ENCODE data around the gene UGT1A6.
"Not testable (repeated sequence)": the region's sequence is repeated elsewhere in the genome, so short reads cannot be mapped to it uniquely, and the experiment has no call there.

UGT1A6 gene

GRCh38 chr2:233692648-233693047, at the start of gene UGT1A6:
TSS of gene UGT1A6 (plus strand) at chr2:233692890. CDS start at chr2:233693005, 115 bp downstream.
- DNase-seq (ENCODE audit: low spot score): no peak

GRCh38 chr2:233643128-233643527, 49.6 kb upstream of the UGT1A6 start:
- DNase-seq (ENCODE audit: low spot score): no peak

DNA sequence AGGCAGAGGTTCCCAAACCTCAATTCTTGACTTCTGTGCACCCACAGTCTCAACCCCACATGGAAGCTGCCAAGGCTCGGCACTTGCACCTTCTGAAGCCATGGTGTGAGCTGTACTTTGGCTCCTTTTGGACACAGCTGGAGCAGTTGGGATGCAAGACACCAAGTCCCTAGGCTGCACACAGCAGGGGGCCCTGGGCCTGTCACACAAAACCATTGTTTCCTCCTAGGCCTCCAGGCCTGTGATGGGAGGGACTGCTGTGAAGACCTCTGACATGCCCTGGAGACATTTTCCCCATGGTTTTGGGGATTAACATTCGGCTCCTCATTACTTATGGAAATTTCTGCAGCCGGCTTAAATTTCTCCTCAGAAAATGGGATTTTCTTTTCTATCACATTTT, 46.7 kb upstream of the UGT1A6 start:
- DNase-seq (ENCODE audit: low spot score): not testable (repeated sequence)

DNA sequence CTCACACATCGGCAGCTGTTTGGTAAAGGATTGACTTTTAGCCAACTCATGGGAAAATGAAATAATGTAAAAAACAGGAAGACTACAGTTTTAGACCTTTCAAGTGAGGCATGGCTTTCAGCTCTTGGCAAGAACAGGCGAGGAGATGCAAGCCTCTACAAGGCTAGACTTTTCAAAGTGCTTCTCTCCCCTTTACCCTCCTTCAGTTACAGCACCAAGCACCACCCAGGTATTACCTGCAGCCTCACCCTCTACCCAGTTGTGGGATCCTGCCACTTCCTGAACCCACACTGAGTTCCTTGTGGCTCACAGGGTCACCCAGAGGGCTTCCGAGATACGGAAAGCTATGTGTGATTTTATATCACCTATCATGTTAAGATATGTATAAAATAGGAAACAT, 41.7 kb upstream of the UGT1A6 start:
- DNase-seq (ENCODE audit: low spot score): no peak

DNA sequence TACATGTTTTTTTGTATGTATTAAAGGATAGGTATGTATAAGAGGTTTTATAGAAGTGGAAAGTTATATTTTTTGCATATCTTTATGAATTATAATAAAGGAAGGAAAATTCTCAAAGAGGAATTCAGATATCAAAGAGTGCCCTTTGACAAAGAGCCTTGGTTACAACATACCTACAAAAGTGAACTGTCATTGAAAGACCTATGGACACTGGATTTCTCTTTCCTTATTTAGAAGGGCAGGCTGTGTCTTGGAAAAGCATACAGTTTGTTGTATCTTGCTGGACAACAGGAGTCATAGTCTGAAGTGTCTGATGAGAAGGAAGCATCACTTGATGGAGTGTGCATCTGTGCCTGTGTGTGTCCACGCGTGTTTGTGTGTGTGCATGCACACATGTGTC, 41.3 kb upstream of the UGT1A6 start:
- no peak for DNase-seq (ENCODE audit: low spot score)

GRCh38 chr2:233654501-233654900, 38.2 kb upstream of the UGT1A6 start:
- no peak for DNase-seq (ENCODE audit: low spot score)

GRCh38 chr2:233655043-233655442, 37.6 kb upstream of the UGT1A6 start:
- no peak for DNase-seq (ENCODE audit: low spot score)

GRCh38 chr2:233655943-233656342, 36.7 kb upstream of the UGT1A6 start:
- not testable (repeated sequence) for DNase-seq (ENCODE audit: low spot score)

- DNase-seq (ENCODE audit: low spot score): no peak
Observed at GRCh38 chr2:233656443-233656842, 36.2 kb upstream of the UGT1A6 start.

- DNase-seq (ENCODE audit: low spot score): no peak
Observed at GRCh38 chr2:233658610-233659009, 34.1 kb upstream of the UGT1A6 start.

- DNase-seq (ENCODE audit: low spot score): no peak
Observed at GRCh38 chr2:233663911-233664310, 28.8 kb upstream of the UGT1A6 start.

- no peak for DNase-seq (ENCODE audit: low spot score)
Observed at GRCh38 chr2:233668605-233669260, 24.0 kb upstream of the UGT1A6 start.

DNA sequence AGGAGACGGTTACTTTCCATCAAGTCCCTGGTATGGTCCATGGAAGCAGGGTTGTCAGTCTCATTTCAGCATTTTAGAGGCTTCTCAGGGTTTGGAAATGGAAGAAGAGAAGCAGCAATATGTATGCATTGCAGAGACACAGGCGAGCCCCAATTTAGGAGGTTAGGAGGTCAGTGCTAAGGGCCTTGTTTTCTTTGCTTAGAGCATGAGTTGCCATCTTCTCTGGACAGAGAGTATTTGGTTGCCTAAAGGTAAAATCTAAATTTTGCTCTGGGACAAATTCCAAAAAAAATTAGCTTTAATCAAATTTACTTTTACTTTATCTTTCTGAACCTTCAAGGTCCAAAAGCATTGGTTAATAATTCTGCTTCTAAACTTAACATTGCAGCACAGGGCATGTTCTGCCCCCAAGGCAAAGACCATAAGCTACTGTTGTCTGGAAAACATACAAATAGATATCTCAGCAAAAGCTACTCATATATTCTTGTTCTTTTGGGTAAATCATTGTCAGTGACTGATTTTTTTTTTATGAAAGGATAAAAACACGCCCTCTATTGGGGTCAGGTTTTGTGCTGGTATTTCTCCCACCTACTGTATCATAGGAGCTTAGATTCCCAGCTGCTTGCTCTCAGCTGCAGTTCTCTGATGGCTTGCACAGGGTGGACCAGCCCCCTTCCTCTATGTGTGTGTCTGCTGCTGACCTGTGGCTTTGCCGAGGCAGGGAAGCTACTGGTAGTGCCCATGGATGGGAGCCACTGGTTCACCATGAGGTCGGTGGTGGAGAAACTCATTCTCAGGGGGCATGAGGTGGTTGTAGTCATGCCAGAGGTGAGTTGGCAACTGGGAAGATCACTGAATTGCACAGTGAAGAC, 21.2 kb upstream of the UGT1A6 start, which contains the start of gene UGT1A9:
UGT1A9 (plus strand) TSS at position 609 of the 872 bp plus-strand sequence; CDS start at position 646, 37 bp downstream.
- no peak for DNase-seq (ENCODE audit: low spot score)

DNA sequence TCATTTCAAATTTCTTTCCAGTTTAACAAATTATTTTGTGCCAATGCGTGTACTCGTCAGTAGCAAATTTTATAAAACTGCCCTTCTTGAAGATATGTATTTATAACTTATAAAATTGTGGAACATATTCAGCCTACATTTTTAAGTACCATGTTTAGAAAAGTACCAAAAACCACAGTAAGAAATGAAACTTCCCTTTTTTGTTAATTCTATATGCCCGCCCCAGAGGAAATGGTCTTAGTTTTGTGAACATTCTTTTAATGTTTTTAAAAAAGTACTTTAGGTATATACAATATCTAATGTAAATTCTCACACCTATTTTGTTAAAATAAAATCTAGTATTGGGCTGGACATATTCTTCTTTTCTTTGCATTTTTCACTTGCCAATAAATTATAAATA, 19.8 kb upstream of the UGT1A6 start:
- no peak for DNase-seq (ENCODE audit: low spot score)

GRCh38 chr2:233673896-233674295, 18.8 kb upstream of the UGT1A6 start:
- no peak for DNase-seq (ENCODE audit: low spot score)

DNA sequence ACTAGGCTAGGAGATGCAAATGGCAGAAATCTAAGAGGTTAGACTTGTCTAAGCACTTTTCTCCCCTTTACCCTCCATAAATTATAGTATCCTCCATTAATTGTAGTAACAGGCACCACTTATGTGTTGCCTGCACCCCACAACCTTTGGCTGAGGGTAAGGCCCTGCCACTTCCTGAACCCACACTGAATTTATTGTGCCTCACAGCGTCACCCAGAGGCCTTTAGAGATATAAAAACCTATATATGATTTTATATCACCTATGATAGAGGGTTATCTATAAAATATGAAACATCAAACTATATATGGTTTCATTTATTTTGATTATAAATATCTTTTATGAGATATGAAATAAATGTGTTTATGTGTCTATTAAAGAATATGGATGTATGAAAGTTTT, 18.4 kb upstream of the UGT1A6 start:
- no peak for DNase-seq (ENCODE audit: low spot score)

- no peak for DNase-seq (ENCODE audit: low spot score)
Observed at GRCh38 chr2:233674995-233675394, 17.7 kb upstream of the UGT1A6 start.

GRCh38 chr2:233676046-233676445, 16.6 kb upstream of the UGT1A6 start:
- no peak for DNase-seq (ENCODE audit: low spot score)

DNA sequence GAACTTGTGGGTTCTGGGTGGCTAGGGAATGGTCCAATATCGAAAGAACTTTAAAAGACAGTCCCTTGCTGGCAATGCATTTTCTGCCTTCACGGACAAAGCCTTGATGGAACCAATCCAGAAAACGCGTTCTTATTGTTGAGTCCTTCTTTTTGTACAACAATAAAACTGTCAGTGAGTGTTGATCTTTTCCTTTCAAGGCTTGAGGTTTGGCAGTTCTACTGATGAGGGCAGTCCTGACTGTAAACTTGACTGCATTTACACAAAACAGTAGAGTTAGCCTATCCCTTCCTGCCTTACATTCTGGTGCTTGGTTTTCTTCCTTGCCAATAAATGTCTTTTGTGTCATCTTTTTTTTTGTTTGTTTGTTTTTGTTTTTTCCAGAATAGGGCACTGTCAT, 13.5 kb upstream of the UGT1A6 start:
- DNase-seq (ENCODE audit: low spot score): no peak

- no peak for DNase-seq (ENCODE audit: low spot score)
Observed at GRCh38 chr2:233680361-233681045, 12.2 kb upstream of the UGT1A6 start.

- DNase-seq (ENCODE audit: low spot score): no peak
Observed at GRCh38 chr2:233681521-233682099, 11.1 kb upstream of the UGT1A6 start, which contains the start of gene UGT1A7. TSS of gene UGT1A7 (plus strand) at chr2:233681901. CDS start at chr2:233681938, 37 bp downstream.

GRCh38 chr2:233684640-233685039, 8.1 kb upstream of the UGT1A6 start:
- no peak for DNase-seq (ENCODE audit: low spot score)
